T-cell (primary cell): ENCODE results near the gene UNC79. TPM values are rescaled to one million over a fixed set of nuclear protein-coding genes. Genes with fewer than 3 reads are reported as not detected.

Experiments used
- ATAC-seq, 4 experiments: fragments of 200-7000 bp in 3 of 4; fragments of 150-1000 bp in 1 of 4; cut with Tn5 transposase; replicated peaks in 1 of 4; 1 replicate in 3 of 4; 2 replicates in 1 of 4; pipeline ENCODE4 v1.10.0; 2021; ENCODE audit warnings: moderate library complexity in 3 of 4, mild to moderate bottlenecking in 2 of 4, moderate number of reproducible peaks in 1 of 4
- CTCF ChIA-PET, 2 donors: fragments of 300-600 bp; sonication (Branson Sonifier 250); formaldehyde crosslinking; loops; one replicate each; lab custom pipeline; 2022; ENCODE audit warnings: antibody characterized with exemption in 2 of 2; lab: Charles Lee
- POLR2A ChIA-PET, 2 donors: fragments of 300-600 bp; sonication (Branson Sonifier 250); formaldehyde crosslinking; loops; one replicate each; lab custom pipeline; 2022; ENCODE audit warnings: antibody characterized with exemption in 2 of 2; lab: Charles Lee
- DNase-seq, 35 experiments: peaks; one replicate each; pipeline versions ENCODE4 v3.0.0 to v3.0.0-alpha.2; 2013 to 2023
- H3K27ac ChIP-seq: one replicate; pipeline ENCODE4 v1.5.1; 2013; ENCODE audit warnings: low read length
- H3K27me3 ChIP-seq, 2 experiments: replicated peaks in 1 of 2; 1 replicate in 1 of 2; 2 replicates in 1 of 2; pipeline versions ENCODE4 v1.6.1 to v1.7.0; 2013; ENCODE audit warnings: low read length in 1 of 2, mixed read lengths in 1 of 2; ENCODE audit not compliant: control insufficient read depth in 2 of 2, insufficient read depth in 2 of 2; ENCODE audit errors: extremely low read depth in 1 of 2
- H3K36me3 ChIP-seq, 2 donors: 1 replicate in 1 of 2; 2 replicates in 1 of 2; pipeline versions ENCODE4 v1.6.1 to v1.7.0; 2013; ENCODE audit warnings: low read length in 1 of 2; ENCODE audit not compliant: control insufficient read depth in 2 of 2, insufficient read depth in 1 of 2; ENCODE audit errors: extremely low read depth in 1 of 2
- H3K4me1 ChIP-seq, 2 experiments: 1 replicate in 1 of 2; 2 replicates in 1 of 2; pipeline versions ENCODE4 v1.6.1 to v1.7.0; 2013; ENCODE audit warnings: low read length in 2 of 2, mixed read lengths in 1 of 2; ENCODE audit not compliant: insufficient read depth in 2 of 2, control insufficient read depth in 1 of 2; ENCODE audit errors: extremely low read depth in 1 of 2
- H3K4me3 ChIP-seq, 2 donors: 1 replicate in 1 of 2; 2 replicates in 1 of 2; pipeline versions ENCODE4 v1.5.1 to v1.7.0; 2013; ENCODE audit warnings: mild to moderate bottlenecking in 2 of 2, low read length in 1 of 2, moderate library complexity in 1 of 2; ENCODE audit not compliant: control insufficient read depth in 1 of 2; ENCODE audit errors: extremely low read depth in 1 of 2
- H3K9me3 ChIP-seq: 2 replicates; pipeline ENCODE4 v1.7.0; 2013
- H3K27ac Mint-ChIP-seq, 2 donors: one replicate each; pipeline ENCODE4 v1.8.0; 2020 to 2021; ENCODE audit warnings: mild to moderate bottlenecking in 2 of 2, mixed read lengths in 2 of 2
- H3K27me3 Mint-ChIP-seq, 2 donors: one replicate each; pipeline ENCODE4 v1.8.0; 2021 to 2022; ENCODE audit warnings: mixed read lengths in 2 of 2
- H3K36me3 Mint-ChIP-seq: one replicate; pipeline ENCODE4 v1.8.0; 2021; ENCODE audit warnings: mixed read lengths
- H3K4me1 Mint-ChIP-seq, 3 donors: one replicate each; pipeline ENCODE4 v1.8.0; 2020 to 2022; ENCODE audit warnings: mixed read lengths in 3 of 3, mild to moderate bottlenecking in 1 of 3
- H3K4me3 Mint-ChIP-seq, 3 donors: one replicate each; pipeline ENCODE4 v1.8.0; 2020 to 2022; ENCODE audit warnings: mild to moderate bottlenecking in 3 of 3, mixed read lengths in 3 of 3, moderate library complexity in 3 of 3
- H3K9me3 Mint-ChIP-seq, 3 donors: one replicate each; pipeline ENCODE4 v1.8.0; 2020 to 2022; ENCODE audit warnings: mixed read lengths in 3 of 3
- WGBS: methylation state at CpG from one replicate; pipeline ENCODE4 v1.1.5; 2013; ENCODE audit warnings: missing lambda C conversion rate; ENCODE audit not compliant: insufficient coverage; 5-methylcytosine and 5-hydroxymethylcytosine counted together
- total RNA-seq, 35 experiments: library from RNA in 6 of 35; stranded (reverse) in 6 of 35; fragments of 120-200 nt in 1 of 35; gene quantifications; one replicate each; pipeline versions ENCODE4 v1.2.1 to v1.2.4 and lab custom pipeline; 2013 to 2026

The UNC79 gene
- total RNA-seq, 5 donors from 2014 or later (not counting 1 experiment from before 2014, with no cell fraction given) = 0.06 to 0.07 TPM; not detected in 3

DNA sequence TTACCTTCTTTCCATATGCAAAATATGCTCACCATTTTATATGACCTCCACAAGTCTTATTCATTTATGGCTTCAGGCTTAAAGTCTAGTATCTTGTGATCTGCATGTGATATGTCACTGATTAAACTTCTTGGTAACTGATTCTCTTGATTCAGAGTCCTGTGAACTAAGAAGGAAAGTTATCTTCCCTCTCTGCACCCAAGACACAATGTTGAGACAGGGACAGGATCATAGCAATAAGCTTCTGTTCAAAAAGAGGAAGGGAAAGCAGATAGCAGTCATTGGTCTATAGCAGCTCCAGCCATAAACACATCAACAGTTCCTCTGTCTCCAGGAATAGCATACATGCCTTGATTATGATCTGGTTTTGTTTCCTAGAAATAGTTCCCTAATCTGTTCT lies 103.1 kb downstream of the UNC79 start:
- peaks cover 25 to 35% of the 10 kb centered on the region in 2 donors for H3K27me3 Mint-ChIP-seq
- H3K4me3 ChIP-seq = no peak overlapping the region
- ChIA-PET CTCF (no interaction called here), POLR2A (no interaction called here)
- no peaks in the 10 kb centered on the region for H3K36me3 ChIP-seq
- H3K27me3 ChIP-seq = peaks cover 0 to 4% of the 10 kb centered on the region in 2 experiments
- H3K36me3 Mint-ChIP-seq = no peaks in the 10 kb centered on the region
- H3K27ac Mint-ChIP-seq = no peak overlapping the region
- no peaks in the 10 kb centered on the region for H3K4me1 Mint-ChIP-seq
- no peak overlapping the region for H3K4me3 Mint-ChIP-seq
- DNase-seq (no peak), ATAC-seq (no peak)
- H3K9me3 ChIP-seq = no peaks in the 10 kb centered on the region
- H3K9me3 Mint-ChIP-seq = peaks cover 0 to 3% (median 0%) of the 10 kb centered on the region in 3 donors
- H3K4me1 ChIP-seq = no peaks in the 10 kb centered on the region
- H3K27ac ChIP-seq = no peak overlapping the region

DNA sequence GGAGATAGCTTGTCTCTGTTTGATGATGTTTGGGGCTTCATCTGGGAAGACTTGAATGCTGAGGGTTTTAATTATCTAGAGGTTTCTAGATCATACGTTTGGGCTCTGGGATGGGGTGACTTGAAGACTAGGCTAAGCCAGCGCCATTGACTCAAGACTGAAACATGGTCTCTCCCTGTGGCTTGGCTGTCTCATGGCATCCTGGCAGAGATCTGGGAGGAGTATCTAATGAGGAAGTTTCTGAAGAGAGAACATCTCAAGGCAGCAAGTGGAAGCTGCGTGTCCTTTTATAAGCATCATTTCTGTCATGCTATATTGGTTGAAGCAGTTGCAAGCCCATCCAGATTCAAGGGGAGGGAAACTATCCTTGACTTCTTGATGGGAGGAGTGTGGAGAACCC lies 104.8 kb downstream of the UNC79 start:
- ChIA-PET CTCF (interaction anchor here in 1 of 2 donors (1.7 kb wide), 1 partner anchor 9 kb away, joined by 6 read pairs; no protein-coding TSS in a partner anchor), POLR2A (no interaction called here)
- Mint-ChIP-seq H3K9me3 (peaks cover 0 to 3% (median 0%) of the 10 kb centered on the region in 3 donors), H3K27me3 (peaks cover 15 to 24% of the 10 kb centered on the region in 2 donors), H3K36me3 (no peaks in the 10 kb centered on the region), H3K27ac (no peak overlapping the region), H3K4me1 (no peaks in the 10 kb centered on the region), H3K4me3 (no peak overlapping the region)
- Histone ChIP-seq H3K4me1 (no peaks in the 10 kb centered on the region), H3K27ac (no peak overlapping the region), H3K4me3 (no peak overlapping the region), H3K9me3 (no peaks in the 10 kb centered on the region), H3K36me3 (no peaks in the 10 kb centered on the region), H3K27me3 (peaks cover 0 to 4% of the 10 kb centered on the region in 2 experiments)
- no peak for ATAC-seq
- no peak for DNase-seq
- 88% methylated on average over 2 of the region's 3 CpGs for WGBS

DNA sequence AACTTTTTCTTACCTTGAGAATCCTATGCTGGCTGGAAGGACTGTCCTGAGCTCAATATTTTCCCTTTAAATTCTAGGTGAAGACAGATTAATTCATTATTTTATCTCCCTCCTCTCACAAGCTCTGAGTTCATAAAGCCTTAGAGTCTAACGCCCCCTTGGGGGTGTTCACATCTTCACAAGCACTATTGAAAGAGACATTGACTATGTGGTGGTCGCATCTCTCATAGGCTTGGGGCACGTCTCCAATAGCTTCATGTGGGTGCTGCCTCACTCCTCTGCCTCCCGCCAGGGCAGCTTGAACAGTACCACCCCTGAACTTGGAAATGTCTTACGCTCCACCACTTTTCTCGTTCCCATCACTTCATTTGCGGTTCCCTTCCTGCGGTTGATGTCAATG lies 106.2 kb downstream of the UNC79 start:
- ATAC-seq (no peak), DNase-seq (no peak)
- Histone ChIP-seq H3K4me1 (no peaks in the 10 kb centered on the region), H3K27me3 (peaks cover 0 to 4% of the 10 kb centered on the region in 2 experiments), H3K27ac (no peak overlapping the region), H3K36me3 (no peaks in the 10 kb centered on the region), H3K4me3 (no peak overlapping the region), H3K9me3 (no peaks in the 10 kb centered on the region)
- Mint-ChIP-seq H3K27ac (no peak overlapping the region), H3K36me3 (no peaks in the 10 kb centered on the region), H3K4me3 (no peak overlapping the region), H3K9me3 (peaks cover 0 to 3% (median 0%) of the 10 kb centered on the region in 3 donors), H3K27me3 (peaks cover 23 to 24% of the 10 kb centered on the region in 2 donors), H3K4me1 (no peaks in the 10 kb centered on the region)
- 86% methylated on average over 6 of the region's 8 CpGs for WGBS
- ChIA-PET POLR2A (no interaction called here), CTCF (interaction anchor here (0.5 to 1.7 kb wide), 2 partner anchors 10 to 45 kb away, joined by 6 read pairs; no protein-coding TSS in a partner anchor)

DNA sequence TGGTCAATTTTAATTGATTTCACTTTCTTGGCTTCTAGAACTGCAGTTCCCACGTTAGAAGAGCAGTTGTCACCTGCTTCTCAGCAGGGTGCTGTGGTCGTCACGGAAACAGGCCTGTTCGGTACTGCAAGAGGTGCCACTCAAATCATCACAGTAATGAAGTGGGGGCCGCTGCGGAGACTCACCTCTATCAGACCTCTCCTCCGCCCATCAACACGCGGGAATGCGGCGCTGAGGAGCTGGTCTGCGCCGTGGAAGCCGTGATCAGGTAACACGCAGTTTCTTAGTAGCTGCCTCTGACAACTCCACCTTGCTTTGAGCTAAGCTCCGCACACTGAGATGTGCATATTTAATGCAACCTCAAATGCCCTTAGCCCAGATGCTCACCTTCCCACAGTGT lies 107.2 kb downstream of the UNC79 start:
- Histone ChIP-seq H3K4me1 (no peaks in the 10 kb centered on the region), H3K9me3 (no peaks in the 10 kb centered on the region), H3K4me3 (no peak overlapping the region), H3K27ac (no peak overlapping the region), H3K27me3 (peaks cover 2 to 4% of the 10 kb centered on the region in 2 experiments), H3K36me3 (no peaks in the 10 kb centered on the region)
- WGBS = 86% methylated on average over 7 of the region's 16 CpGs
- H3K27ac Mint-ChIP-seq = no peak overlapping the region
- POLR2A ChIA-PET = no interaction called here
- H3K27me3 Mint-ChIP-seq = peaks cover 23 to 24% of the 10 kb centered on the region in 2 donors
- peaks cover 0 to 3% (median 0%) of the 10 kb centered on the region in 3 donors for H3K9me3 Mint-ChIP-seq
- no peak overlapping the region for H3K4me3 Mint-ChIP-seq
- no peaks in the 10 kb centered on the region for H3K36me3 Mint-ChIP-seq
- no peak for DNase-seq
- CTCF ChIA-PET = no interaction called here
- H3K4me1 Mint-ChIP-seq = no peaks in the 10 kb centered on the region
- ATAC-seq = no peak

DNA sequence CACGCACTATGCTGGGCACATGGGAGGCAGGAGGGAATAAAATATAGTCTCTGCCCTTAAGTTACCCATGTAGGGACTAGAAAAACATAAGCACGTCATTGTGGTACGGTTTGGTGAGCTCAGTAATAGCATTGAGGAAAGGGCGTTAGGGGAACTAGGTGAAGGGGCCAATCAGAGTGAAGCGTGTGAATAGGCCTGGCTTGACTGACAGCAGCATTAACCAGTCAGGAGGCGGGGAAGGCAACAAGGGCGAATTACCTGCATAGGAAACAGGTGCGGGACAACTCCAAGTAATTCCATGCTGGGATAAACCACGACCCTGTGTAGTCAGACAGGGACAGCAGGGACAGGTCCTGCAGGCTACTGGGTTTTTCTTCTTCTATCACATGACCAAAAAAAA lies 107.7 kb downstream of the UNC79 start:
- no peaks in the 10 kb centered on the region for H3K9me3 ChIP-seq
- no peaks in the 10 kb centered on the region for H3K4me1 Mint-ChIP-seq
- peaks cover 23 to 24% of the 10 kb centered on the region in 2 donors for H3K27me3 Mint-ChIP-seq
- CTCF ChIA-PET = no interaction called here
- peaks cover 0 to 3% (median 0%) of the 10 kb centered on the region in 3 donors for H3K9me3 Mint-ChIP-seq
- no peaks in the 10 kb centered on the region for H3K36me3 ChIP-seq
- POLR2A ChIA-PET = no interaction called here
- no peak overlapping the region for H3K27ac Mint-ChIP-seq
- H3K27ac ChIP-seq = no peak overlapping the region
- H3K4me3 ChIP-seq = no peak overlapping the region
- ATAC-seq (no peak), DNase-seq (no peak)
- WGBS = 80% methylated on average over 9 of the region's 9 CpGs
- H3K4me1 ChIP-seq = no peaks in the 10 kb centered on the region
- no peak overlapping the region for H3K4me3 Mint-ChIP-seq
- H3K36me3 Mint-ChIP-seq = no peaks in the 10 kb centered on the region
- peaks cover 2 to 4% of the 10 kb centered on the region in 2 experiments for H3K27me3 ChIP-seq

DNA sequence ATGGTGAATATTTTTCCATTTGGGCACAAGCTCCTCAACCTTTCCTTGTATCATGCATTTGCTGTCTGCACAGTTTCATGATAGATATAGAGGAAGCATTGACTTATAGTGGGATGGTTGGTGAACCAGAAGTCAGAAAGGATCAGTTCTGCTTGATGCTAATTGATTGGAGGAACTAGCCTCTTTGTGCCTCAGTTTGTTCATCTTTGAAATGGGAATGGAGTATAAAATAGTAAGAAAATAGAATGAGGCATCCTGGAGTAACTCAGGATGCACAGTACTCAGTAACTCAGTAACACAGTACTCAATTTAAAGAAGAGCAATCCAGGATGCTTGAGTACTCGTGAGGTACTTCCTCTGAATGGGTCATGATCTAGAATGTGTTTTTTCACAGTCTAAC lies 109.5 kb downstream of the UNC79 start:
- H3K27me3 ChIP-seq = peaks cover 2 to 4% of the 10 kb centered on the region in 2 experiments
- 57% methylated on average over 1 of the region's 1 CpG for WGBS
- H3K36me3 Mint-ChIP-seq = no peaks in the 10 kb centered on the region
- CTCF ChIA-PET = no interaction called here
- POLR2A ChIA-PET = no interaction called here
- peaks cover 0 to 3% (median 0%) of the 10 kb centered on the region in 3 donors for H3K9me3 Mint-ChIP-seq
- no peaks in the 10 kb centered on the region for H3K4me1 ChIP-seq
- no peaks in the 10 kb centered on the region for H3K4me1 Mint-ChIP-seq
- H3K27ac ChIP-seq = no peak overlapping the region
- no peaks in the 10 kb centered on the region for H3K9me3 ChIP-seq
- no peak overlapping the region for H3K27ac Mint-ChIP-seq
- no peak for DNase-seq
- H3K36me3 ChIP-seq = no peaks in the 10 kb centered on the region
- H3K27me3 Mint-ChIP-seq = peaks cover 31 to 33% of the 10 kb centered on the region in 2 donors
- H3K4me3 ChIP-seq = no peak overlapping the region
- ATAC-seq = no peak
- no peak overlapping the region for H3K4me3 Mint-ChIP-seq

DNA sequence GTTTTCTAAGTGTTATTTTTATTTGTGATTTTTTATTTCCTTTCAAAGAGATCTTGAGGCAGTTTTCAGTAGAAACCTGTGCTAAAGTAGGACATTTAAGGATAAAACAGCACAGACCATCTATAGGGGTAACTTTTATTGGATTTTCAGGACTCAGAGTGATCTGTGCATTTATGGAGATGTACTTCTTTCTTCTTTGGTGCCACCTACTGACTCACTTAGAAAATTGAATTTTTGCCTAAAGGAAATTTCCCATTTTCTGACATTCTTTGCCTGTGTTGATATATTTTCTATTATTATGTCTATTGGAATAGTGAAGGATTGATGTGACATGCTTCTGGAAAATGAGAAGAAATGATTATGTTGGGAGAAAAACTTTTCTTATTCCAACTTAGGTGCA lies 113.0 kb downstream of the UNC79 start:
- H3K4me3 Mint-ChIP-seq = no peak overlapping the region

More for the DNA sequence above, 113.0 kb downstream of the UNC79 start:
- H3K9me3 Mint-ChIP-seq = no peaks in the 10 kb centered on the region
- Histone ChIP-seq H3K9me3 (no peaks in the 10 kb centered on the region), H3K36me3 (no peaks in the 10 kb centered on the region), H3K4me1 (no peaks in the 10 kb centered on the region), H3K27me3 (peaks cover 0 to 2% of the 10 kb centered on the region in 2 experiments), H3K4me3 (no peak overlapping the region), H3K27ac (no peak overlapping the region)
- H3K27ac Mint-ChIP-seq = no peak overlapping the region
- no peaks in the 10 kb centered on the region for H3K36me3 Mint-ChIP-seq
- POLR2A ChIA-PET = no interaction called here
- CTCF ChIA-PET = no interaction called here
- H3K4me1 Mint-ChIP-seq = no peaks in the 10 kb centered on the region
- no peak for DNase-seq
- no peak for ATAC-seq
- H3K27me3 Mint-ChIP-seq = peaks cover 18 to 31% of the 10 kb centered on the region in 2 donors
